GM23248 (cell line): ENCODE measurements around the gene NMS. TPM values are rescaled to one million over a fixed set of nuclear protein-coding genes. Genes with fewer than 3 reads are reported as not detected.
"Not testable (repeated sequence)": the region's sequence is repeated elsewhere in the genome, so short reads cannot be mapped to it uniquely, and the experiment has no call there.

Experiments used
- DNase-seq: peaks from one replicate; pipeline ENCODE4 v3.0.0-alpha.2; 2015
- H2AFZ ChIP-seq: fragments of 200-600 bp; sonication (generic); 2 replicates; pipeline ENCODE4 v1.6.1; 2016; ENCODE audit warnings: antibody characterized with exemption
- H3F3A ChIP-seq: fragments of 200-600 bp; sonication (generic); 2 replicates; pipeline ENCODE4 v1.6.1; 2016; ENCODE audit warnings: mild to moderate bottlenecking, antibody characterized with exemption, mixed run types; ENCODE audit not compliant: insufficient read depth
- H3K27ac ChIP-seq: fragments of 200-600 bp; sonication (generic); 2 replicates; pipeline ENCODE4 v1.5.1; 2016; ENCODE audit warnings: mild to moderate bottlenecking
- H3K27me3 ChIP-seq: fragments of 200-600 bp; sonication (generic); replicated peaks from 2 replicates; pipeline ENCODE4 v1.6.1; 2016; ENCODE audit warnings: mild to moderate bottlenecking; ENCODE audit not compliant: insufficient read depth
- H3K36me3 ChIP-seq: fragments of 200-600 bp; sonication (generic); 2 replicates; pipeline ENCODE4 v1.6.1; 2016; ENCODE audit warnings: low read depth, mild to moderate bottlenecking
- H3K4me1 ChIP-seq: fragments of 200-600 bp; sonication (generic); 2 replicates; pipeline ENCODE4 v1.6.1; 2016; ENCODE audit warnings: mild to moderate bottlenecking; ENCODE audit not compliant: insufficient read depth
- H3K4me2 ChIP-seq: fragments of 200-600 bp; sonication (generic); one replicate; pipeline ENCODE4 v1.6.1; 2016; ENCODE audit warnings: mild to moderate bottlenecking; ENCODE audit not compliant: unreplicated experiment
- H3K4me3 ChIP-seq: fragments of 200-600 bp; sonication (generic); 2 replicates; pipeline ENCODE4 v1.5.1; 2016; ENCODE audit warnings: mild to moderate bottlenecking
- H3K79me2 ChIP-seq: fragments of 200-600 bp; sonication (generic); 2 replicates; pipeline ENCODE4 v1.6.1; 2016; ENCODE audit warnings: mild to moderate bottlenecking; ENCODE audit not compliant: insufficient read depth
- H3K9ac ChIP-seq: fragments of 200-600 bp; sonication (generic); 2 replicates; pipeline ENCODE4 v1.6.1; 2016; ENCODE audit warnings: mild to moderate bottlenecking
- H3K9me2 ChIP-seq: fragments of 200-600 bp; sonication (generic); 2 replicates; pipeline ENCODE4 v1.6.1; 2016; ENCODE audit warnings: mixed run types, mild to moderate bottlenecking, moderate library complexity; ENCODE audit not compliant: insufficient read depth
- H3K9me3 ChIP-seq: fragments of 200-600 bp; sonication (generic); one replicate; pipeline ENCODE4 v1.6.1; 2017; ENCODE audit warnings: low read depth
- H4K20me1 ChIP-seq: fragments of 200-600 bp; sonication (generic); 2 replicates; pipeline ENCODE4 v1.6.0; 2016; ENCODE audit not compliant: insufficient read depth
- EZH2 ChIP-seq: fragments of 200-600 bp; sonication (generic); IDR thresholded peaks from 2 replicates; pipeline ENCODE4 v1.6.1; 2018; ENCODE audit warnings: antibody characterized with exemption, mild to moderate bottlenecking; ENCODE audit not compliant: insufficient read depth, poor library complexity, severe bottlenecking
- EZH2phosphoT487 ChIP-seq: fragments of 200-600 bp; sonication (generic); IDR thresholded peaks from 2 replicates; pipeline ENCODE4 v1.6.1; 2018; ENCODE audit warnings: antibody characterized with exemption, moderate library complexity, mild to moderate bottlenecking, low read depth; ENCODE audit not compliant: insufficient read depth
- WGBS, 2 experiments: methylation state at CpG; one replicate each; pipeline ENCODE4 v1.1.6; 2015 to 2017; ENCODE audit warnings: low lambda C conversion rate in 2 of 2, low coverage in 1 of 2; ENCODE audit errors: missing lambda C conversion rate in 2 of 2; 5-methylcytosine and 5-hydroxymethylcytosine counted together
- in situ Hi-C: fragments of 300-500 bp; cut with MboI; formaldehyde crosslinking; loops from 2 replicates; pipeline ENCODE4 v1.15.0; 2020
- polyA plus RNA-seq: library from polyadenylated mRNA; unstranded; fragments of >200 nt; fragmentation: Nextera tagmentation; extraction: Ambion mirVana; gene quantifications from 2 replicates; pipeline ENCODE4 v1.2.1, GENCODE V29; 2016
- total RNA-seq: library from RNA; depleted of rRNA; stranded (reverse); fragments of >200 nt; shearing (Covaris generic); gene quantifications from 2 replicates; pipeline ENCODE4 v1.2.3, GENCODE V29; 2014

Gene NMS
- total and polyA plus RNA-seq, 2 experiments from 2014 or later, result not detected

- H3K9me3 ChIP-seq, result no peaks in the 10 kb centered on the region
- H4K20me1 ChIP-seq, result no peaks in the 10 kb centered on the region
- H3K9me2 ChIP-seq, result no peaks in the 10 kb centered on the region
- H3K4me1 ChIP-seq, result no peaks in the 10 kb centered on the region
- H3K27ac ChIP-seq, result no peak overlapping the region
- H3K27me3 ChIP-seq, result no peaks in the 10 kb centered on the region
- no peaks in the 10 kb centered on the region for H3F3A ChIP-seq
- H3K36me3 ChIP-seq, result no peaks in the 10 kb centered on the region
- no peak for DNase-seq
- H3K9ac ChIP-seq, result no peak overlapping the region
- H3K79me2 ChIP-seq, result no peaks in the 10 kb centered on the region
- TF ChIP-seq EZH2phosphoT487 (no peak), EZH2 (no peak)
- in situ Hi-C loops, result no loop called here
- no peak overlapping the region for H3K4me2 ChIP-seq
- no peak overlapping the region for H3K4me3 ChIP-seq
- no peak overlapping the region for H2AFZ ChIP-seq
Measured at GRCh38 chr2:100451734-100452133, 18.5 kb upstream of the NMS start.

- TF ChIP-seq EZH2phosphoT487 (no peak), EZH2 (no peak)
- no peaks in the 10 kb centered on the region for H4K20me1 ChIP-seq
- no peak overlapping the region for H3K4me3 ChIP-seq
- in situ Hi-C loops, result no loop called here
- H3K79me2 ChIP-seq, result no peaks in the 10 kb centered on the region
- no peaks in the 10 kb centered on the region for H3K4me1 ChIP-seq
- WGBS, 2 experiments, result 13 to 19% methylated on average over 4 of the region's 4 CpGs
- H3K4me2 ChIP-seq, result no peak overlapping the region
- H3K9me2 ChIP-seq, result no peaks in the 10 kb centered on the region
- no peak for DNase-seq
- H3F3A ChIP-seq, result no peaks in the 10 kb centered on the region
- no peaks in the 10 kb centered on the region for H3K27me3 ChIP-seq
- no peak overlapping the region for H2AFZ ChIP-seq
- H3K27ac ChIP-seq, result no peak overlapping the region
- no peak overlapping the region for H3K9ac ChIP-seq
- no peaks in the 10 kb centered on the region for H3K9me3 ChIP-seq
- no peaks in the 10 kb centered on the region for H3K36me3 ChIP-seq
Measured at GRCh38 chr2:100453853-100454252, 16.4 kb upstream of the NMS start.

GRCh38 chr2:100456357-100456756 is 13.9 kb upstream of the NMS start:
- H3K4me3 ChIP-seq, in situ Hi-C loops: not testable (repeated sequence)

GRCh38 chr2:100460904-100461530 is 9.3 kb upstream of the NMS start:
- Histone ChIP-seq H4K20me1 (no peaks in the 10 kb centered on the region), H3K4me3 (no peak overlapping the region), H3K9me2 (no peaks in the 10 kb centered on the region), H3F3A (no peaks in the 10 kb centered on the region), H3K79me2 (no peaks in the 10 kb centered on the region), H3K4me2 (no peak overlapping the region), H3K9me3 (no peaks in the 10 kb centered on the region), H3K27me3 (no peaks in the 10 kb centered on the region), H3K9ac (no peak overlapping the region), H3K36me3 (no peaks in the 10 kb centered on the region), H2AFZ (no peak overlapping the region), H3K4me1 (no peaks in the 10 kb centered on the region), H3K27ac (no peak overlapping the region)
- DNase-seq, result no peak
- in situ Hi-C loops, result no loop called here
- WGBS, 2 experiments, result 37 to 39% methylated on average over 1 of the region's 1 CpG
- TF ChIP-seq EZH2phosphoT487, result no peak
- no peak for TF ChIP-seq EZH2

More at GRCh38 chr2:100456357-100456756, 13.9 kb upstream of the NMS start:
- H4K20me1 ChIP-seq, H3K36me3 ChIP-seq, H3K9me2 ChIP-seq, H3K4me1 ChIP-seq, H3K27ac ChIP-seq, H3K79me2 ChIP-seq, DNase-seq, H3K9me3 ChIP-seq, H3K27me3 ChIP-seq, H3K9ac ChIP-seq, H3K4me2 ChIP-seq, H2AFZ ChIP-seq, H3F3A ChIP-seq: not testable (repeated sequence)

GRCh38 chr2:100470898-100471514 is 724 bp downstream of the NMS start:
- H3K9me3 ChIP-seq, result no peaks in the 10 kb centered on the region
- TF ChIP-seq EZH2 (no peak), EZH2phosphoT487 (no peak)
- DNase-seq, result peak; percentile 19
- no peak overlapping the region for H3K4me2 ChIP-seq
- no peaks in the 10 kb centered on the region for H3K79me2 ChIP-seq
- H4K20me1 ChIP-seq, result no peaks in the 10 kb centered on the region
- no peaks in the 10 kb centered on the region for H3K36me3 ChIP-seq
- H3F3A ChIP-seq, result no peaks in the 10 kb centered on the region
- H3K27ac ChIP-seq, result no peak overlapping the region
- no peak overlapping the region for H2AFZ ChIP-seq
- H3K27me3 ChIP-seq, result 0 out of 2 replicates have a peak, but pooled peaks cover 6% of the 10 kb centered on the region
- in situ Hi-C loops, result no loop called here
- no peak overlapping the region for H3K9ac ChIP-seq
- H3K4me1 ChIP-seq, result no peaks in the 10 kb centered on the region
- no peak overlapping the region for H3K4me3 ChIP-seq
- WGBS, 2 experiments, result 16% methylated on average over 16 of the region's 16 CpGs
- no peaks in the 10 kb centered on the region for H3K9me2 ChIP-seq
